Measurements from ENCODE around the gene CAMKMT.

CAMKMT gene

GRCh38 chr2:44321360-44321759, 40.4 kb upstream of the CAMKMT start:
- no peak overlapping the region for H3K18ac ChIP-seq (ENCODE audit: low read length)
- no peak overlapping the region for H2AK5ac ChIP-seq (ENCODE audit: low read length)
- no peak overlapping the region for H2AFZ ChIP-seq (ENCODE audit: insufficient read depth, low read length, poor library complexity)
- no peaks in the 10 kb centered on the region for H3K27me3 ChIP-seq (ENCODE audit: insufficient read depth, low read length)
- H3K4ac ChIP-seq (ENCODE audit: low read depth, low read length): no peak overlapping the region
- H4K12ac ChIP-seq (ENCODE audit: low read depth, low read length): no peak overlapping the region
- no peak overlapping the region for H3K4me2 ChIP-seq (ENCODE audit: low read length)
- H3K79me2 ChIP-seq (ENCODE audit: control insufficient read depth, insufficient read depth, low read length, poor library complexity): no peaks in the 10 kb centered on the region
- H3K79me1 ChIP-seq (ENCODE audit: low read length): no peaks in the 10 kb centered on the region
- WGBS (ENCODE audit: extremely low coverage, insufficient coverage, insufficient read length): no CpG with 5 or more reads among the region's 5 CpGs
- no peak overlapping the region for H2BK120ac ChIP-seq (ENCODE audit: insufficient read depth, low read length, poor library complexity)
- no peaks in the 10 kb centered on the region for H3K9me3 ChIP-seq (ENCODE audit: insufficient read depth, low read depth, low read length)
- H3K4me3 ChIP-seq (ENCODE audit: low read depth, low read length): no peak overlapping the region
- H3K14ac ChIP-seq (ENCODE audit: low read length): no peak overlapping the region
- H3K27ac ChIP-seq (ENCODE audit: low read depth, low read length): no peak overlapping the region
- peaks cover 0 to under 1% of the 10 kb centered on the region in 2 experiments for H3K4me1 ChIP-seq (ENCODE audit: control insufficient read depth in 1 of 2, insufficient read depth in 2 of 2, low read length in 2 of 2)
- H2BK12ac ChIP-seq (ENCODE audit: low read length): no peak overlapping the region
- H3K9ac ChIP-seq (ENCODE audit: low read length): no peak overlapping the region
- H3K36me3 ChIP-seq (ENCODE audit: control insufficient read depth in 1 of 2, insufficient read depth in 2 of 2, low read length in 2 of 2): peaks cover 3 to 13% of the 10 kb centered on the region in 2 experiments
- no peak for DNase-seq
- no peak overlapping the region for H4K91ac ChIP-seq (ENCODE audit: low read depth, low read length)
- no peak overlapping the region for H2BK5ac ChIP-seq (ENCODE audit: low read depth, low read length, poor library complexity)
- H3K23ac ChIP-seq (ENCODE audit: low read length): no peak overlapping the region
- no peak overlapping the region for H4K8ac ChIP-seq (ENCODE audit: low read depth, low read length)

DNA sequence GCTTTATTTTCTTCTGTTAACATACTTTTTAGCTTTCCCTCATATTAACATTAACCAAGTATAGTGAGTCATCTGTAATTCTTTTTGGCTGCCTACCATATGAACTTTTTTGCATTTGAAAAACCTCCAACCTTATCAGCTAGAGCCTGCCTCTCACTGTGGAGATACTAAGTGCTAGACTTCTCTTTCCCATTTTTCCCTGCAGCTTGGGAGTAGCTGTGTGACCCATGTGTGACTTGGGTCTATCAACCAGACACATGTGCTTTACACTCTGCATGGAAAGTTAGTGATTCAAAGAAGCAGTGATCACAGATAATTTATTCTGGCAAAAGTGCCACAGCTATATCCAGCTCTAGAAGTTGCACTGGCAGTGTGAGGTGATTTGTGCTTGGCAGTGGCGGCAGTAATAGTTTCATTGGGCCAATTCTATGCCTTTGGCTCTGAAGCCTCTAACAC, 36.7 kb upstream of the CAMKMT start:
- peaks cover 0 to 7% of the 10 kb centered on the region in 2 experiments for H3K4me1 ChIP-seq (ENCODE audit: control insufficient read depth in 1 of 2, insufficient read depth in 2 of 2, low read length in 2 of 2)
- H3K9me3 ChIP-seq (ENCODE audit: insufficient read depth, low read depth, low read length): no peaks in the 10 kb centered on the region
- no peak overlapping the region for H3K9ac ChIP-seq (ENCODE audit: low read length)
- H2AFZ ChIP-seq (ENCODE audit: insufficient read depth, low read length, poor library complexity): no peak overlapping the region
- H3K79me2 ChIP-seq (ENCODE audit: control insufficient read depth, insufficient read depth, low read length, poor library complexity): no peaks in the 10 kb centered on the region
- H3K79me1 ChIP-seq (ENCODE audit: low read length): no peaks in the 10 kb centered on the region
- H3K4ac ChIP-seq (ENCODE audit: low read depth, low read length): no peak overlapping the region
- H3K4me2 ChIP-seq (ENCODE audit: low read length): no peak overlapping the region
- H3K36me3 ChIP-seq (ENCODE audit: control insufficient read depth in 1 of 2, insufficient read depth in 2 of 2, low read length in 2 of 2): peaks cover 8 to 13% of the 10 kb centered on the region in 2 experiments
- H2AK5ac ChIP-seq (ENCODE audit: low read length): no peak overlapping the region
- no peak overlapping the region for H2BK12ac ChIP-seq (ENCODE audit: low read length)
- no peak overlapping the region for H2BK120ac ChIP-seq (ENCODE audit: insufficient read depth, low read length, poor library complexity)
- no peak overlapping the region for H3K18ac ChIP-seq (ENCODE audit: low read length)
- no peak overlapping the region for H2BK5ac ChIP-seq (ENCODE audit: low read depth, low read length, poor library complexity)
- H4K8ac ChIP-seq (ENCODE audit: low read depth, low read length): no peak overlapping the region
- H3K27me3 ChIP-seq (ENCODE audit: insufficient read depth, low read length): no peaks in the 10 kb centered on the region
- H3K27ac ChIP-seq (ENCODE audit: low read depth, low read length): no peak overlapping the region
- no peak overlapping the region for H3K23ac ChIP-seq (ENCODE audit: low read length)
- no peak overlapping the region for H4K91ac ChIP-seq (ENCODE audit: low read depth, low read length)
- no peak overlapping the region for H3K14ac ChIP-seq (ENCODE audit: low read length)
- DNase-seq: no peak
- H4K12ac ChIP-seq (ENCODE audit: low read depth, low read length): no peak overlapping the region
- WGBS (ENCODE audit: extremely low coverage, insufficient coverage, insufficient read length): no CpG with 5 or more reads among the region's 1 CpG
- H3K4me3 ChIP-seq (ENCODE audit: low read depth, low read length): no peak overlapping the region

- H3K9me3 ChIP-seq (ENCODE audit: insufficient read depth, low read depth, low read length): no peaks in the 10 kb centered on the region
- no peak overlapping the region for H2BK12ac ChIP-seq (ENCODE audit: low read length)
- no peak overlapping the region for H2BK120ac ChIP-seq (ENCODE audit: insufficient read depth, low read length, poor library complexity)
- H2AK5ac ChIP-seq (ENCODE audit: low read length): no peak overlapping the region
- no peak overlapping the region for H4K8ac ChIP-seq (ENCODE audit: low read depth, low read length)
- no peaks in the 10 kb centered on the region for H3K79me1 ChIP-seq (ENCODE audit: low read length)
- H3K4me1 ChIP-seq (ENCODE audit: control insufficient read depth in 1 of 2, insufficient read depth in 2 of 2, low read length in 2 of 2): peaks cover 0 to 7% of the 10 kb centered on the region in 2 experiments
- H3K36me3 ChIP-seq (ENCODE audit: control insufficient read depth in 1 of 2, insufficient read depth in 2 of 2, low read length in 2 of 2): peaks cover 8 to 11% of the 10 kb centered on the region in 2 experiments
- no peak overlapping the region for H2AFZ ChIP-seq (ENCODE audit: insufficient read depth, low read length, poor library complexity)
- no peak overlapping the region for H3K27ac ChIP-seq (ENCODE audit: low read depth, low read length)
- no peak overlapping the region for H3K23ac ChIP-seq (ENCODE audit: low read length)
- H3K18ac ChIP-seq (ENCODE audit: low read length): no peak overlapping the region
- no peak overlapping the region for H4K91ac ChIP-seq (ENCODE audit: low read depth, low read length)
- no CpG with 5 or more reads among the region's 4 CpGs for WGBS (ENCODE audit: extremely low coverage, insufficient coverage, insufficient read length)
- H3K4me2 ChIP-seq (ENCODE audit: low read length): no peak overlapping the region
- no peak overlapping the region for H3K4ac ChIP-seq (ENCODE audit: low read depth, low read length)
- no peak overlapping the region for H3K14ac ChIP-seq (ENCODE audit: low read length)
- no peak for DNase-seq
- H3K9ac ChIP-seq (ENCODE audit: low read length): no peak overlapping the region
- no peaks in the 10 kb centered on the region for H3K27me3 ChIP-seq (ENCODE audit: insufficient read depth, low read length)
- no peak overlapping the region for H2BK5ac ChIP-seq (ENCODE audit: low read depth, low read length, poor library complexity)
- no peaks in the 10 kb centered on the region for H3K79me2 ChIP-seq (ENCODE audit: control insufficient read depth, insufficient read depth, low read length, poor library complexity)
- no peak overlapping the region for H4K12ac ChIP-seq (ENCODE audit: low read depth, low read length)
- H3K4me3 ChIP-seq (ENCODE audit: low read depth, low read length): no peak overlapping the region
Observed at GRCh38 chr2:44325897-44326296, 35.9 kb upstream of the CAMKMT start.

GRCh38 chr2:44326548-44327264, 35.0 kb upstream of the CAMKMT start:
- H4K12ac ChIP-seq (ENCODE audit: low read depth, low read length): no peak overlapping the region
- H3K27me3 ChIP-seq (ENCODE audit: insufficient read depth, low read length): no peaks in the 10 kb centered on the region
- no peak overlapping the region for H3K4me2 ChIP-seq (ENCODE audit: low read length)
- no peak overlapping the region for H3K14ac ChIP-seq (ENCODE audit: low read length)
- no peak overlapping the region for H3K9ac ChIP-seq (ENCODE audit: low read length)
- no peaks in the 10 kb centered on the region for H3K79me1 ChIP-seq (ENCODE audit: low read length)
- H3K4me3 ChIP-seq (ENCODE audit: low read depth, low read length): no peak overlapping the region
- no peak overlapping the region for H4K8ac ChIP-seq (ENCODE audit: low read depth, low read length)
- H4K91ac ChIP-seq (ENCODE audit: low read depth, low read length): no peak overlapping the region
- H3K79me2 ChIP-seq (ENCODE audit: control insufficient read depth, insufficient read depth, low read length, poor library complexity): no peaks in the 10 kb centered on the region
- no peak for DNase-seq
- no peak overlapping the region for H3K27ac ChIP-seq (ENCODE audit: low read depth, low read length)
- H2BK120ac ChIP-seq (ENCODE audit: insufficient read depth, low read length, poor library complexity): no peak overlapping the region
- H3K23ac ChIP-seq (ENCODE audit: low read length): no peak overlapping the region
- H3K4me1 ChIP-seq (ENCODE audit: control insufficient read depth in 1 of 2, insufficient read depth in 2 of 2, low read length in 2 of 2): peaks cover 0 to 7% of the 10 kb centered on the region in 2 experiments
- H2AK5ac ChIP-seq (ENCODE audit: low read length): peak overlapping the region; percentile 32
- no peak overlapping the region for H2AFZ ChIP-seq (ENCODE audit: insufficient read depth, low read length, poor library complexity)
- H3K18ac ChIP-seq (ENCODE audit: low read length): no peak overlapping the region
- no peak overlapping the region for H2BK12ac ChIP-seq (ENCODE audit: low read length)
- H3K4ac ChIP-seq (ENCODE audit: low read depth, low read length): no peak overlapping the region
- peaks cover 8 to 9% of the 10 kb centered on the region in 2 experiments for H3K36me3 ChIP-seq (ENCODE audit: control insufficient read depth in 1 of 2, insufficient read depth in 2 of 2, low read length in 2 of 2)
- no peak overlapping the region for H2BK5ac ChIP-seq (ENCODE audit: low read depth, low read length, poor library complexity)
- no CpG with 5 or more reads among the region's 13 CpGs for WGBS (ENCODE audit: extremely low coverage, insufficient coverage, insufficient read length)
- no peaks in the 10 kb centered on the region for H3K9me3 ChIP-seq (ENCODE audit: insufficient read depth, low read depth, low read length)

Measured in trophoblast cell (in vitro differentiated cells and primary cell).